HepG2 (cell line): ENCODE data around the gene ZNF513. TPM values are rescaled to one million over a fixed set of nuclear protein-coding genes. Genes with fewer than 3 reads are reported as not detected.

Experiments used
- ATF7-NPFF ChIP-seq: sonication (generic); formaldehyde crosslinking; IDR thresholded peaks from 2 replicates; pipeline ENCODE4 v1.8.1; 2023; ENCODE audit warnings: mild to moderate bottlenecking, low read depth, missing genetic modification reagents, moderate library complexity
- KDM3A ChIP-seq: IDR thresholded peaks from 2 replicates; pipeline ENCODE4 v1.6.1; 2018; ENCODE audit warnings: low read depth, missing compliant biosample characterization
- MEIS1 ChIP-seq: sonication (generic); formaldehyde crosslinking; IDR thresholded peaks from 2 replicates; pipeline ENCODE4 v1.9.0; 2021; ENCODE audit warnings: mild to moderate bottlenecking, missing genetic modification reagents, moderate library complexity, borderline replicate concordance
- NFATC3 ChIP-seq: sonication (generic); formaldehyde crosslinking; IDR thresholded peaks from 2 replicates; pipeline ENCODE4 v1.5.1; 2020; ENCODE audit warnings: mild to moderate bottlenecking, missing genetic modification reagents
- NPAS2 ChIP-seq: sonication (generic); formaldehyde crosslinking; IDR thresholded peaks from 2 replicates; pipeline ENCODE4 v1.8.0; 2022; ENCODE audit warnings: mild to moderate bottlenecking, missing genetic modification reagents, borderline replicate concordance
- PITX1 ChIP-seq: sonication (generic); formaldehyde crosslinking; IDR thresholded peaks from 2 replicates; pipeline ENCODE4 v1.5.1; 2020; ENCODE audit warnings: mild to moderate bottlenecking, missing genetic modification reagents
- POGZ ChIP-seq: sonication (generic); formaldehyde crosslinking; IDR thresholded peaks from 2 replicates; pipeline ENCODE4 v1.4.0; 2020; ENCODE audit warnings: mild to moderate bottlenecking, missing genetic modification reagents
- PRDM10 ChIP-seq: sonication (generic); formaldehyde crosslinking; IDR thresholded peaks from 2 replicates; pipeline ENCODE4 v1.4.0; 2020; ENCODE audit warnings: low read depth, missing genetic modification reagents
- RARA ChIP-seq: IDR thresholded peaks from 2 replicates; pipeline ENCODE4 v1.6.1; 2016; ENCODE audit warnings: missing genetic modification reagents, missing compliant biosample characterization
- RELA ChIP-seq: sonication (generic); formaldehyde crosslinking; IDR thresholded peaks from 2 replicates; pipeline ENCODE4 v1.4.0; 2020; ENCODE audit warnings: missing genetic modification reagents
- RFXANK ChIP-seq: IDR thresholded peaks from 2 replicates; pipeline ENCODE4 v1.6.1; 2016
- TCF7 ChIP-seq: sonication (generic); IDR thresholded peaks from 2 replicates; pipeline ENCODE4 v1.6.1; 2016; ENCODE audit warnings: antibody characterized with exemption, low read depth
- YEATS2 ChIP-seq: sonication (generic); formaldehyde crosslinking; IDR thresholded peaks from 2 replicates; pipeline ENCODE4 v1.4.0; 2020; ENCODE audit warnings: missing genetic modification reagents, borderline replicate concordance
- ZBTB20 ChIP-seq: sonication (generic); formaldehyde crosslinking; IDR thresholded peaks from 2 replicates; pipeline ENCODE4 v1.8.1; 2023; ENCODE audit warnings: missing genetic modification reagents, low read depth, mild to moderate bottlenecking, borderline replicate concordance
- ZFYVE20 ChIP-seq: sonication (generic); formaldehyde crosslinking; IDR thresholded peaks from 2 replicates; pipeline ENCODE4 v1.8.0; 2023; ENCODE audit warnings: low read depth, mild to moderate bottlenecking, moderate library complexity, missing genetic modification reagents, borderline replicate concordance
- ZKSCAN8 ChIP-seq: IDR thresholded peaks from 2 replicates; pipeline ENCODE4 v1.6.1; 2016; ENCODE audit warnings: borderline replicate concordance, missing genetic modification reagents, missing compliant biosample characterization
- ZNF12 ChIP-seq: sonication (generic); formaldehyde crosslinking; IDR thresholded peaks from 2 replicates; pipeline ENCODE4 v1.5.0; 2020; ENCODE audit warnings: missing genetic modification reagents
- ZNF660 ChIP-seq: sonication (generic); formaldehyde crosslinking; IDR thresholded peaks from 2 replicates; pipeline ENCODE4 v1.5.1; 2020; ENCODE audit warnings: mild to moderate bottlenecking, low read depth, missing genetic modification reagents, borderline replicate concordance
- ZNF713 ChIP-seq: sonication (generic); formaldehyde crosslinking; IDR thresholded peaks from 2 replicates; pipeline ENCODE4 v1.4.0; 2020; ENCODE audit warnings: mild to moderate bottlenecking, missing genetic modification reagents
- ZSCAN25 ChIP-seq: sonication (generic); formaldehyde crosslinking; IDR thresholded peaks from 2 replicates; pipeline ENCODE4 v1.8.0; 2022; ENCODE audit warnings: mild to moderate bottlenecking, missing genetic modification reagents
- polyA plus RNA-seq, 8 experiments: library from polyadenylated mRNA; depleted of rRNA in 3 of 8; stranded (reverse) in 7 of 8; unstranded in 1 of 8; fragments of >200 nt; fragmentation: Illumina TruSeq in 4 of 8; extraction: Trizol in 4 of 8; gene quantifications; 2 replicates each; pipeline versions ENCODE4 v1.2.1 to v1.2.3, GENCODE V29; 2011 to 2016; ENCODE audit warnings: low read depth in 4 of 8, missing spikeins in 1 of 8, mixed read lengths in 1 of 8; ENCODE audit not compliant: insufficient read depth in 1 of 8
- total RNA-seq, 5 experiments: library from RNA; depleted of rRNA; stranded (reverse); fragments of >200 nt; fragmentation: Illumina TruSeq; extraction: Trizol; gene quantifications; 2 replicates each; pipeline ENCODE4 v1.2.3, GENCODE V29; 2016; ENCODE audit warnings: low read depth in 1 of 5
- TF ChIP-seq, protein P1 (sequence below): sonication (generic); formaldehyde crosslinking; IDR thresholded peaks from 2 replicates; pipeline ENCODE4 v1.4.0; 2020; ENCODE audit warnings: missing genetic modification reagents; ENCODE audit errors: not compliant biosample characterization
- TF ChIP-seq, protein P2 (sequence below): sonication (generic); formaldehyde crosslinking; conservative IDR thresholded peaks from 2 replicates; pipeline ENCODE4 v1.8.0; 2022; ENCODE audit warnings: missing genetic modification reagents

Gene ZNF513
- total and polyA plus RNA-seq, 2 of the 13 experiments (the other 11 are each of a cell fraction or from before 2014, with no cell fraction given), result 4.9 to 6.3 TPM

DNA sequence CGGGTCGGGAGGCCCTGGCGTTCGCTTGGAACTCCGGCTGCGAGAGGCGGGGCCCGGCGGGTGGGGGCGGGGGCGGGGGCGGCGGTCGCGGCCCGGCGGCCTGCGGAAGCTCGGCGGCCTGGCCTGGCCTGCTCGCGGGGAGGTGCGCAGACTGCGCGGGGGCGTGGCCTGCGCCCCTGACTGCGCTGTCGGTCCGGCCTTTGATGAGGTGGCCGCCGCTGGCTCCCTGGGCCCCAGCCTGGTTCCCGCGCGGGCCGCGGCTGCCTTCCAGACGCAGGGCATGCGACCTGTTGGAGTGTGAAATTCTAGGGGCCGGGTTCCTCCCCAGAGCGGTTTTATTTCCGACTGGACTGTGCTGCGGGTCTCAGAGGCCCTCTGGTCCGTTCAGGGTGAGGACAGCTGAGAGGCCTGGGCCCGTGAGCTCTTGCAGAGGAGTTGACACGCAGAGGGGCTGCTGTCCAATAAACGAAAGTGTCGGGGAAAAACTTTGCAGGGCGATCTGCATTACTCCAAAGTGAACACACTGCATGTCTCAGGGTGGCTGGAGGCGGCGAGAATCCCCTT lies 48.5 kb upstream of the ZNF513 start (continued):
- TF ChIP-seq PRDM10 (CRISPR knock-in tag), result no peak; the same call in 1 of the 2 replicates
- TF ChIP-seq YEATS2 (CRISPR knock-in tag), result no peak
- no peak for TF ChIP-seq ZNF713 (CRISPR knock-in tag)
- TF ChIP-seq KDM3A (CRISPR knock-in tag), result no peak; the same call in 1 of the 2 replicates
- TF ChIP-seq RARA (CRISPR knock-in tag), result no peak; the same call in 1 of the 2 replicates
- no peak for TF ChIP-seq POGZ (CRISPR knock-in tag)
- no peak for TF ChIP-seq NPAS2 (CRISPR knock-in tag)
- no peak for TF ChIP-seq NFATC3
- no peak for TF ChIP-seq ZNF12
- no peak for TF ChIP-seq ZBTB20 (CRISPR knock-in tag)
- TF ChIP-seq RELA, result no peak
- no peak; the same call in 1 of the 2 replicates for TF ChIP-seq ZKSCAN8
- TF ChIP-seq ZNF660, result no peak
- peak; percentile 91 for TF ChIP-seq TCF7
- no peak for TF ChIP-seq ATF7-NPFF (CRISPR knock-in tag)
- TF ChIP-seq PITX1, result peak; percentile 12; the same call in 1 of the 2 replicates
- TF ChIP-seq, protein P1, sequence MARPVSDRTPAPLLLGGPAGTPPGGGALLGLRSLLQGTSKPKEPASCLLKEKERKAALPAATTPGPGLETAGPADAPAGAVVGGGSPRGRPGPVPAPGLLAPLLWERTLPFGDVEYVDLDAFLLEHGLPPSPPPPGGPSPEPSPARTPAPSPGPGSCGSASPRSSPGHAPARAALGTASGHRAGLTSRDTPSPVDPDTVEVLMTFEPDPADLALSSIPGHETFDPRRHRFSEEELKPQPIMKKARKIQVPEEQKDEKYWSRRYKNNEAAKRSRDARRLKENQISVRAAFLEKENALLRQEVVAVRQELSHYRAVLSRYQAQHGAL (CRISPR knock-in tag), result no peak
- no peak for TF ChIP-seq RFXANK (CRISPR knock-in tag)
- 0 out of 2 replicates have a peak, but pooled peaks have one; percentile 19 for TF ChIP-seq ZFYVE20 (CRISPR knock-in tag)
- TF ChIP-seq ZSCAN25 (CRISPR knock-in tag), result no peak
- TF ChIP-seq, protein P2, sequence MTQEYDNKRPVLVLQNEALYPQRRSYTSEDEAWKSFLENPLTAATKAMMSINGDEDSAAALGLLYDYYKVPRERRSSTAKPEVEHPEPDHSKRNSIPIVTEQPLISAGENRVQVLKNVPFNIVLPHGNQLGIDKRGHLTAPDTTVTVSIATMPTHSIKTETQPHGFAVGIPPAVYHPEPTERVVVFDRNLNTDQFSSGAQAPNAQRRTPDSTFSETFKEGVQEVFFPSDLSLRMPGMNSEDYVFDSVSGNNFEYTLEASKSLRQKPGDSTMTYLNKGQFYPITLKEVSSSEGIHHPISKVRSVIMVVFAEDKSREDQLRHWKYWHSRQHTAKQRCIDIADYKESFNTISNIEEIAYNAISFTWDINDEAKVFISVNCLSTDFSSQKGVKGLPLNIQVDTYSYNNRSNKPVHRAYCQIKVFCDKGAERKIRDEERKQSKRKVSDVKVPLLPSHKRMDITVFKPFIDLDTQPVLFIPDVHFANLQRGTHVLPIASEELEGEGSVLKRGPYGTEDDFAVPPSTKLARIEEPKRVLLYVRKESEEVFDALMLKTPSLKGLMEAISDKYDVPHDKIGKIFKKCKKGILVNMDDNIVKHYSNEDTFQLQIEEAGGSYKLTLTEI (CRISPR knock-in tag), result no peak
- no peak; the same call in none of the 2 replicates for TF ChIP-seq MEIS1 (CRISPR knock-in tag)
